ENCODE results near the gene RBM34. TPM values are rescaled to one million over a fixed set of nuclear protein-coding genes. Genes with fewer than 3 reads are reported as not detected.
"Not testable (repeated sequence)": the region's sequence is repeated elsewhere in the genome, so short reads cannot be mapped to it uniquely, and the experiment has no call there.

The RBM34 gene
- total RNA-seq, 3 donors from 2014 or later (not counting 1 experiment from before 2014, with no cell fraction given) = 163 to 187 (median 180) TPM

GRCh38 chr1:235090406-235091069 lies 70.5 kb downstream of the RBM34 start:
- no peak for ATAC-seq
- Mint-ChIP-seq H3K4me1 (peaks cover 7% of the 10 kb centered on the region in 2 donors), H3K27ac (no peak overlapping the region), H3K9me3 (no peaks in the 10 kb centered on the region), H3K36me3 (no peaks in the 10 kb centered on the region), H3K27me3 (ENCODE audit: low read depth in 2 of 2) (peaks cover 4 to 8% of the 10 kb centered on the region in 2 donors), H3K4me3 (no peak overlapping the region)
- WGBS (ENCODE audit: insufficient coverage) = 44% methylated on average over 20 of the region's 20 CpGs
- no peak for TF ChIP-seq CTCF (IDR thresholded peaks at IDR 0.05)
- no peak for DNase-seq
- H3K4me1 ChIP-seq (ENCODE audit: control insufficient read depth, insufficient read depth, low read length) = peaks cover 8% of the 10 kb centered on the region
- intact Hi-C loops (cut with micrococcal nuclease) = no loop called here
- no peaks in the 10 kb centered on the region for H3K9me3 ChIP-seq (ENCODE audit: control insufficient read depth, insufficient read depth, low read length)
- H3K4me3 ChIP-seq (ENCODE audit: low read length) = no peak overlapping the region
- no peaks in the 10 kb centered on the region for H3K27me3 ChIP-seq (ENCODE audit: control insufficient read depth, insufficient read depth, low read length)
- no peak overlapping the region for H3K27ac ChIP-seq (ENCODE audit: low read length)
- H3K36me3 ChIP-seq (ENCODE audit: control insufficient read depth, insufficient read depth, low read length) = no peaks in the 10 kb centered on the region

GRCh38 chr1:235088907-235089306 lies 72.1 kb downstream of the RBM34 start:
- no peaks in the 10 kb centered on the region for H3K36me3 Mint-ChIP-seq
- Histone ChIP-seq H3K9me3 (ENCODE audit: control insufficient read depth, insufficient read depth, low read length) (no peaks in the 10 kb centered on the region), H3K36me3 (ENCODE audit: control insufficient read depth, insufficient read depth, low read length) (no peaks in the 10 kb centered on the region), H3K27me3 (ENCODE audit: control insufficient read depth, insufficient read depth, low read length) (no peaks in the 10 kb centered on the region), H3K27ac (ENCODE audit: low read length) (no peak overlapping the region), H3K4me3 (ENCODE audit: low read length) (no peak overlapping the region), H3K4me1 (ENCODE audit: control insufficient read depth, insufficient read depth, low read length) (peaks cover 8% of the 10 kb centered on the region)
- TF ChIP-seq CTCF (IDR thresholded peaks at IDR 0.05) = no peak
- no peak for ATAC-seq
- no peaks in the 10 kb centered on the region for H3K9me3 Mint-ChIP-seq
- peaks cover 5 to 6% of the 10 kb centered on the region in 2 donors for H3K4me1 Mint-ChIP-seq
- no peak overlapping the region for H3K4me3 Mint-ChIP-seq
- whole genome bisulfite sequencing (ENCODE audit: insufficient coverage) = 94% methylated on average over 6 of the region's 7 CpGs
- intact Hi-C loops (cut with micrococcal nuclease) = no loop called here
- no peak for DNase-seq
- H3K27ac Mint-ChIP-seq = no peak overlapping the region
- H3K27me3 Mint-ChIP-seq (ENCODE audit: low read depth in 2 of 2) = peaks cover 3 to 5% of the 10 kb centered on the region in 2 donors

- Mint-ChIP-seq H3K27me3 (ENCODE audit: low read depth in 2 of 2) (peaks cover 0 to under 1% of the 10 kb centered on the region in 2 donors), H3K36me3 (no peaks in the 10 kb centered on the region), H3K4me1 (peaks cover 5 to 6% of the 10 kb centered on the region in 2 donors), H3K27ac (no peak overlapping the region), H3K4me3 (no peak overlapping the region), H3K9me3 (no peaks in the 10 kb centered on the region)
- Histone ChIP-seq H3K27me3 (ENCODE audit: control insufficient read depth, insufficient read depth, low read length) (no peaks in the 10 kb centered on the region), H3K27ac (ENCODE audit: low read length) (no peak overlapping the region), H3K4me1 (ENCODE audit: control insufficient read depth, insufficient read depth, low read length) (peaks cover 8% of the 10 kb centered on the region), H3K9me3 (ENCODE audit: control insufficient read depth, insufficient read depth, low read length) (no peaks in the 10 kb centered on the region), H3K4me3 (ENCODE audit: low read length) (no peak overlapping the region), H3K36me3 (ENCODE audit: control insufficient read depth, insufficient read depth, low read length) (no peaks in the 10 kb centered on the region)
- 78% methylated on average over 6 of the region's 6 CpGs for WGBS (ENCODE audit: insufficient coverage)
- ATAC-seq (no peak), DNase-seq (no peak)
- no peak for TF ChIP-seq CTCF (IDR thresholded peaks at IDR 0.05)
- intact Hi-C loops (cut with micrococcal nuclease) = no loop called here
Measured at GRCh38 chr1:235088430-235088829, 72.6 kb downstream of the RBM34 start.

- intact Hi-C loops (cut with micrococcal nuclease) = no loop called here
- H3K4me1 Mint-ChIP-seq = peaks cover 9 to 10% of the 10 kb centered on the region in 2 donors
- Histone ChIP-seq H3K4me3 (ENCODE audit: low read length) (no peak overlapping the region), H3K9me3 (ENCODE audit: control insufficient read depth, insufficient read depth, low read length) (no peaks in the 10 kb centered on the region), H3K27ac (ENCODE audit: low read length) (no peak overlapping the region), H3K36me3 (ENCODE audit: control insufficient read depth, insufficient read depth, low read length) (no peaks in the 10 kb centered on the region), H3K4me1 (ENCODE audit: control insufficient read depth, insufficient read depth, low read length) (peaks cover 11% of the 10 kb centered on the region), H3K27me3 (ENCODE audit: control insufficient read depth, insufficient read depth, low read length) (no peaks in the 10 kb centered on the region)
- no peaks in the 10 kb centered on the region for H3K36me3 Mint-ChIP-seq
- no peak overlapping the region for H3K27ac Mint-ChIP-seq
- DNase-seq (no peak), ATAC-seq (no peak)
- TF ChIP-seq CTCF (IDR thresholded peaks at IDR 0.05) = no peak
- H3K27me3 Mint-ChIP-seq (ENCODE audit: low read depth in 2 of 2) = no peaks in the 10 kb centered on the region
- no peaks in the 10 kb centered on the region for H3K9me3 Mint-ChIP-seq
- no peak overlapping the region for H3K4me3 Mint-ChIP-seq
- 75% methylated on average over 6 of the region's 6 CpGs for WGBS (ENCODE audit: insufficient coverage)
Measured at GRCh38 chr1:235087906-235088305, 73.1 kb downstream of the RBM34 start.

GRCh38 chr1:235085411-235086117 lies 75.5 kb downstream of the RBM34 start:
- H3K4me1 Mint-ChIP-seq; H3K27ac ChIP-seq (ENCODE audit: low read length); H3K36me3 Mint-ChIP-seq; H3K9me3 ChIP-seq (ENCODE audit: control insufficient read depth, insufficient read depth, low read length); H3K27me3 Mint-ChIP-seq (ENCODE audit: low read depth in 2 of 2); DNase-seq; H3K9me3 Mint-ChIP-seq; H3K36me3 ChIP-seq (ENCODE audit: control insufficient read depth, insufficient read depth, low read length); intact Hi-C loops (cut with micrococcal nuclease); H3K27ac Mint-ChIP-seq; ATAC-seq; H3K4me3 ChIP-seq (ENCODE audit: low read length); H3K4me3 Mint-ChIP-seq; H3K27me3 ChIP-seq (ENCODE audit: control insufficient read depth, insufficient read depth, low read length): not testable (repeated sequence)
- 92% methylated on average over 12 of the region's 12 CpGs for WGBS (ENCODE audit: insufficient coverage)
- peaks cover 13% of the 10 kb centered on the region for H3K4me1 ChIP-seq (ENCODE audit: control insufficient read depth, insufficient read depth, low read length)

Data from natural killer cell (primary cell).